WI38 (cell line): ENCODE measurements around the gene LY6G5C.

Source experiments
- H3K4me3 ChIP-seq: 2 replicates; pipeline ENCODE4 v1.5.1; 2011; ENCODE audit warnings: low read depth, mild to moderate bottlenecking, control low read depth, low read length
- TF ChIP-seq, protein P1 (sequence below): IDR thresholded peaks from 2 replicates; pipeline ENCODE4 v1.5.1; 2012; ENCODE audit warnings: low read depth, mild to moderate bottlenecking, control low read depth, low read length

LY6G5C gene

DNA sequence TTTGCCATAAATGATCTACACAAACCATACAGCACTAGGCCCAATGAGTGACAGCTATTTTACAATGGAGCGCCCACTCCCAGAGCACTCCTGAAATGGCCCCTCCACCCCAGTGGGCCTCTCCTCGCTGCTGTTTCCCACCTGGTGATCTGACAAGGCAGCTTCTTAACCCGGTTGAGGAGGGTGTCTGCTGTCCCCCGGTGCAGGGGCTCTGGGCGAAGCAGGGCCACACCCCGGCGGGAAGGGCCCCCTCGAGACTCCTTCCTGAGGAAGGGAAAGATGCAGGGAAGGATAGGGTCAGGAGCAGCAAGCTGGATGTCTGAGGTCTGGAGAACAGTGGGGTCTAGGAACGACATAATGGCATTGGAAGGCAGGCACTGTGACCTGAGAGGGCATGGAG lies 12.0 kb upstream of the LY6G5C start:
- TF ChIP-seq, protein P1, sequence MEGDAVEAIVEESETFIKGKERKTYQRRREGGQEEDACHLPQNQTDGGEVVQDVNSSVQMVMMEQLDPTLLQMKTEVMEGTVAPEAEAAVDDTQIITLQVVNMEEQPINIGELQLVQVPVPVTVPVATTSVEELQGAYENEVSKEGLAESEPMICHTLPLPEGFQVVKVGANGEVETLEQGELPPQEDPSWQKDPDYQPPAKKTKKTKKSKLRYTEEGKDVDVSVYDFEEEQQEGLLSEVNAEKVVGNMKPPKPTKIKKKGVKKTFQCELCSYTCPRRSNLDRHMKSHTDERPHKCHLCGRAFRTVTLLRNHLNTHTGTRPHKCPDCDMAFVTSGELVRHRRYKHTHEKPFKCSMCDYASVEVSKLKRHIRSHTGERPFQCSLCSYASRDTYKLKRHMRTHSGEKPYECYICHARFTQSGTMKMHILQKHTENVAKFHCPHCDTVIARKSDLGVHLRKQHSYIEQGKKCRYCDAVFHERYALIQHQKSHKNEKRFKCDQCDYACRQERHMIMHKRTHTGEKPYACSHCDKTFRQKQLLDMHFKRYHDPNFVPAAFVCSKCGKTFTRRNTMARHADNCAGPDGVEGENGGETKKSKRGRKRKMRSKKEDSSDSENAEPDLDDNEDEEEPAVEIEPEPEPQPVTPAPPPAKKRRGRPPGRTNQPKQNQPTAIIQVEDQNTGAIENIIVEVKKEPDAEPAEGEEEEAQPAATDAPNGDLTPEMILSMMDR: no peak
- no peak overlapping the region for H3K4me3 ChIP-seq

DNA sequence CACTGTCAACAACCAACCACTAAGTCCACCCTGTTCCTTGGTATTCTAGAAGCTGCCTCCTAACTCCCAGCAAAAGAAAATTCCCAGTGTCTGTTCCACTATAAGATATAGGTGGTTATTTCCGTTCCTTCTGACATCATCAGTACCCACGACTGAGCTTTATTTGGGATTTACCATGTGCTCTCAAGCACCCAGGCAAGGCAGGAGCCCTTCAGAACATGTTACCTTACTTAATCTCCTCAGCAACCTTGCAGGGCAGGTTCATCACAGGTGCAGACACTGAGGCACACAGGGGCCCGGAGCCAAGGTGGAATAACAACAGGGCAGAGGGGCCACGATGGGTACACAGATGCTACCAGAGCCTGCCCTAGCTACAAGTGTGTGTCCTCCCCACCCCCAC lies 11.5 kb upstream of the LY6G5C start:
- no peak overlapping the region for H3K4me3 ChIP-seq
- TF ChIP-seq, protein P1: no peak

DNA sequence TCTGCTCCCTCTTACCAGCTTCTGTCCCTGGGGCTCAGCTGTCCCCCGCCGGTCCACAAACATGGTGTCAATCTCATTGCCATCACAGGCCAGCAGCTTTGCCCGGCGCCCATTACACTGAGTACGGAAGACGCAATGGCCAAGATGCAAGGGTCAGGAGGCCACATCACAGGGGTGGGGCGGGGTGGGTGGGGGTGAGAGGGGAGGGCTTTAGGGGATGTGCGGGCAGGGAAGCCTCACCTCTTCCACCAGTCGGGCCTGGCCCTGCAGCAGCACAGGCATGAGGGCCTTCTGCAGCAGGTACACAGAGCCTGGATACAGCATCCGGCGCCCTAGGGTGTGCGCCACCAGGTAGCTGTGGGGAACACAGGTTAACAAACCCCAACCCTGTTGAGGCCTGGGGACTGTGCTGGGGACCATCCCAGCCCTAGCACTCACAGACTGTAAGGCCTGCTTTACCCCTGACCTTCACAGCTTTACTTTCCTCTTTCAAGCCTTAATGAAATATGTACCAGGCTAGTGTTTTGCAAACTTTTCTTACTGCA lies 10.8 kb upstream of the LY6G5C start:
- no peak overlapping the region for H3K4me3 ChIP-seq
- TF ChIP-seq, protein P1: no peak

DNA sequence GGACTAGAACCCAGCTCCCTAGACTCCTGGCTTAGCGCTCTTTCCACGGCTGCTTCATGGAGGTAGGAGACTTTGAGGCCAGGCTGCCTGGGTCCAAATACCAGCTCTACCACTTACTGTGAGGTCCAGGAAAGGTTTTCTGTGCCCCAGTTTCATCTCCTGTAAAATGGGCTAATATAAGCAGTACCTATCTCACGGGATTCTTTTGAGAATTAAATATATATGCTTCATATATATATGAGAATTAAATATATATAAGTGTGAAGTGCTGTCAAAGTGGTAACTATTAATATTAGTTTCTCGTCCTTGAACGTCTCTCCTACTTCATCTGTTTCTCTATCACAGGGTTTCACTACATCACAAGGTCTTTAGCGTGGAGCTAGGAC lies 10.2 kb upstream of the LY6G5C start:
- H3K4me3 ChIP-seq: no peak overlapping the region
- TF ChIP-seq, protein P1: no peak

DNA sequence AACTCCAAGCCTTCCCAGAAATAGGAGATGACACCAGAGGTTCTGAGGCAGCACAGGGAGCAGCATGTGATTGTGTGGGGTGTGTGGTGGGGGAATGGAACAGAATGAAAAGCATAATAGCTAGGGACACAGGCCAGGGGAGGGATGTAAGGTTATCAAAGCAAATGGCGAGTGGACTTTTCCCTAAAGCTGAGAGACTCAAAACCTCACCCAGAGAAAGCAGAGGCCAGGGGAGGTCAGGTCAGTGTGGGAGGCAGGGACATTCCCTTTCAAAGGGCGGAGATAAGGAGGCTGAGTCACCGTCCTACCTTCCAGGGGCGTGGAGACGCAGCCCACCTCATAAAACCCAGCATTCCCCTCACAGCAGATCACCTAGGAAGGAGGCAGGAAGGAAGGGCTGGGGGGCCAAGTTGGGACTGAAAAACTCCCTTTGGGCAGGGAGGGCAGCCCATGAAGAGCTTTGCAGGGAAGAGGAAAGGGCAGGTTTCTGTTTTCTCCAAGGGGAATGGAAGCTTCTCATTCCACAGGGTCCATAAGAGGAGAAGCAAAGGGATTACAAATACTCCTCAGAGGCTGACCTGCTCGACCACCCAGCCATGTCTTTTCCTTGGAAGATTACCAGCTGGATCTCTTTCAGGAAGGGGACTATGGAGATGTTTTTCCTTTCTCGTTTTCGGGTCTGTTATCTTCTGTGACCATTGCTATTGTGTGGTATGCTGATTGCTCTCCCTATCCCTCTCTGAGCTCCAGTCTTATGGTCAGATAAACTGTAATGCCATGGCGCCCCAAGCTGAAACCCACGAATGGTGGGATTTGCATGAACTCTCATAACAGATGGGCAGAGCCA lies 9.6 kb upstream of the LY6G5C start:
- no peak overlapping the region for H3K4me3 ChIP-seq
- TF ChIP-seq, protein P1: no peak

DNA sequence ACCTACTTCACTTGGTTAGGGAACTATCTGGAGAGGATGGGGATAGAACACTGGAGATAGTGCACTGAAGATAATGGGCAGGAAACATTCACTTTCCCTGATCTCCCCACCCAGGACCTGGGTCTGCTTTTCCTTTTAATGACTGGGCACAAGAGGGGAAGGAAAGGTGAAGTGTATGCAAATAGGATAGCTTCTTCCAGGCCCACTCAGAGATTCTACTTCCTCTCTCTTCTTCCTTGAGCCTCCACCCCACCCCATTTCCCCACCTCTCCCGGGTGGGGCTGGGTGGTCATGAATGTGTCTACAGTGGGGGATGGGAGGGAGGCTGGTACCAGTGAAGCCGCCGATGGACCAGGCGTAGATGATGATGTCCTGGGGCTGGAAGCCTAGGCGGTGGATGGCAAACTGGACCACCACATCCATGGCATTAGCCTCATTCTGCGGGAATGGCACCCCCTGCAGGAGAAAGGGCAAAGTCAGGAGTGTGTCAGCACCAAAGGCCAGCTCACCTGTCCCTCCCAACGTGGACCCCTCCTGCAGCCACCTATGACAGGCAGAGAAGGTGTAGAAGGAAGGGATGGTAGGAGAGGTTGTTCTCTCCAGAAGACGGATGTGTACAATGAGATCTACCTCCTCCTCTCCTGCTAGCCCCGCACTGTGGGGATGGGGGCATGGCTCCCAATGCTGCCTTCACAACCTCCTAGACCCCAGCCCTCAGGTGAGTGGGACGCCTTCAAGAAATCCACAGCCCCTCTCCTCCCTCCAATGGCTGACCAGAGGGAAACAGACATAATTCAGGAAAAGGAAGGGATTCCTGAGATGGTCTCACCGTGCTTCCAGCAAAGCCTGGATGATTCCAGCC lies 8.6 kb upstream of the LY6G5C start:
- TF ChIP-seq, protein P1: peak; percentile 44
- no peak overlapping the region for H3K4me3 ChIP-seq
